OCI-LY7 (cell line): ENCODE measurements around the gene UNC5B.

Experiments used
- EZH2phosphoT487 ChIP-seq: fragments of 200-600 bp; sonication (generic); IDR thresholded peaks from 2 replicates; pipeline ENCODE4 v1.6.1; 2018; ENCODE audit warnings: low read depth, borderline replicate concordance, mild to moderate bottlenecking, mixed run types, antibody characterized with exemption, low read length, moderate library complexity, mixed read lengths
- TF ChIP-seq, protein P1 (sequence below): fragments of 200-600 bp; sonication (generic); conservative IDR thresholded peaks from 2 replicates; pipeline ENCODE4 v1.5.1; 2014; ENCODE audit warnings: mild to moderate bottlenecking, antibody characterized with exemption, low read length, moderate library complexity, mixed read lengths

DNA sequence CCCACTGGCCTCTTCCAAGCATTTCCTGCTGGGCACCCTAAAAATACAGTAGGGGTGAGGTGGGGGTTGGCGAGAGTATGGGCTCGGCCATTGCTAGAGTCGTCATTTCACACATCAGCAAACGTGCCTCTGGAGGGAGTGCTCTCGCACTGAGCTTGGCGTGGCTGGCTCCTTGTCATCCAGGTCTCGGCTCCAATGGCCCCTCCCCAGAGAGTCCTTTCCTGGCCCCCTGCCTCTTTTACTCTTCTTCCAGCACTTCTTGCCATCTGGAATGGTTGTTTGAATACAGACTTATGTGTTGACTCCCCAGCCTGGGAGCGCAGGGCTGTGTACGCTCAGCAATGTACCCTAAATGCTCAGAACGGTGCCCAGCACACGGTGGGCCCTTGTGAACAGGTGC lies 18.8 kb downstream of the UNC5B start:
- TF ChIP-seq, protein P1, sequence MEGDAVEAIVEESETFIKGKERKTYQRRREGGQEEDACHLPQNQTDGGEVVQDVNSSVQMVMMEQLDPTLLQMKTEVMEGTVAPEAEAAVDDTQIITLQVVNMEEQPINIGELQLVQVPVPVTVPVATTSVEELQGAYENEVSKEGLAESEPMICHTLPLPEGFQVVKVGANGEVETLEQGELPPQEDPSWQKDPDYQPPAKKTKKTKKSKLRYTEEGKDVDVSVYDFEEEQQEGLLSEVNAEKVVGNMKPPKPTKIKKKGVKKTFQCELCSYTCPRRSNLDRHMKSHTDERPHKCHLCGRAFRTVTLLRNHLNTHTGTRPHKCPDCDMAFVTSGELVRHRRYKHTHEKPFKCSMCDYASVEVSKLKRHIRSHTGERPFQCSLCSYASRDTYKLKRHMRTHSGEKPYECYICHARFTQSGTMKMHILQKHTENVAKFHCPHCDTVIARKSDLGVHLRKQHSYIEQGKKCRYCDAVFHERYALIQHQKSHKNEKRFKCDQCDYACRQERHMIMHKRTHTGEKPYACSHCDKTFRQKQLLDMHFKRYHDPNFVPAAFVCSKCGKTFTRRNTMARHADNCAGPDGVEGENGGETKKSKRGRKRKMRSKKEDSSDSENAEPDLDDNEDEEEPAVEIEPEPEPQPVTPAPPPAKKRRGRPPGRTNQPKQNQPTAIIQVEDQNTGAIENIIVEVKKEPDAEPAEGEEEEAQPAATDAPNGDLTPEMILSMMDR: no peak
- no peak for TF ChIP-seq EZH2phosphoT487
